HL-60 (cell line): ENCODE results near the gene SLC52A1.

Experiments
- DNase-seq, 2 experiments: peaks; one replicate each; pipeline ENCODE4 v3.0.0-alpha.2; 2010 to 2020; ENCODE audit warnings: low read depth in 1 of 2, low spot score in 1 of 2
- H3K27ac ChIP-seq: fragments of 250-450 bp; sonication (Bioruptor Pico); replicated peaks from 2 replicates; pipeline ENCODE4 v1.5.1; 2020; ENCODE audit warnings: mild to moderate bottlenecking, moderate library complexity
- H3K27me3 ChIP-seq: fragments of 250-450 bp; sonication (Bioruptor Pico); 2 replicates; pipeline ENCODE4 v1.5.1; 2021; ENCODE audit warnings: mild to moderate bottlenecking, moderate library complexity; ENCODE audit not compliant: insufficient read depth, poor library complexity, severe bottlenecking
- H3K4me3 ChIP-seq: replicated peaks from 2 replicates; pipeline ENCODE4 v1.5.1; 2011; ENCODE audit warnings: mild to moderate bottlenecking, control low read depth, low read length; ENCODE audit not compliant: insufficient read depth
- CTCF ChIP-seq: IDR thresholded peaks from one replicate; pipeline ENCODE4 v1.5.1; 2011; ENCODE audit warnings: low read length, control low read depth, inconsistent platforms; ENCODE audit not compliant: insufficient read depth
- GABPA ChIP-seq: IDR thresholded peaks from 2 replicates; pipeline ENCODE4 v1.6.1; 2012; ENCODE audit warnings: low read depth
- POLR2AphosphoS5 ChIP-seq: IDR thresholded peaks from 2 replicates; pipeline ENCODE4 v1.6.1; 2012; ENCODE audit warnings: low read depth
- REST ChIP-seq: IDR thresholded peaks from 2 replicates; pipeline ENCODE4 v1.6.1; 2012; ENCODE audit warnings: low read depth; ENCODE audit not compliant: insufficient replicate concordance
- SPI1 ChIP-seq: IDR thresholded peaks from 2 replicates; pipeline ENCODE4 v1.6.1; 2012; ENCODE audit warnings: low read depth, mild to moderate bottlenecking, borderline replicate concordance

The SLC52A1 gene

GRCh38 chr17:5065227-5065744, 30.1 kb upstream of the SLC52A1 start:
- DNase-seq: no peak
- Histone ChIP-seq H3K4me3 (no peak overlapping the region), H3K27me3 (no peaks in the 10 kb centered on the region), H3K27ac (no peak overlapping the region)
- TF ChIP-seq REST: no peak
- no peak for TF ChIP-seq GABPA
- no peak for TF ChIP-seq SPI1
- no peak for TF ChIP-seq CTCF
- TF ChIP-seq POLR2AphosphoS5: no peak

- TF ChIP-seq GABPA: no peak
- TF ChIP-seq CTCF: no peak
- TF ChIP-seq REST: no peak
- H3K27me3 ChIP-seq: no peaks in the 10 kb centered on the region
- DNase-seq: no peak
- H3K4me3 ChIP-seq: no peak overlapping the region
- no peak overlapping the region for H3K27ac ChIP-seq
Observed at GRCh38 chr17:5055543-5055942, 20.3 kb upstream of the SLC52A1 start.

GRCh38 chr17:5050278-5050677, 15.1 kb upstream of the SLC52A1 start:
- H3K27ac ChIP-seq: no peak overlapping the region
- TF ChIP-seq REST (no peak), SPI1 (no peak), CTCF (no peak), GABPA (no peak), POLR2AphosphoS5 (no peak)
- H3K4me3 ChIP-seq: no peak overlapping the region
- no peaks in the 10 kb centered on the region for H3K27me3 ChIP-seq
- no peak for DNase-seq
